GM21526 (cell line): ENCODE results near the gene IL6R.

Source experiments
- ATAC-seq: cut with Tn5 transposase; IDR thresholded peaks from one replicate; pipeline ENCODE4 v1.9.1; 2021; ENCODE audit warnings: moderate library complexity; ENCODE audit not compliant: unreplicated experiment, low FRiP score

The IL6R gene

GRCh38 chr1:154500533-154500932 lies 95.4 kb downstream of the IL6R start:
- no peak for ATAC-seq

DNA sequence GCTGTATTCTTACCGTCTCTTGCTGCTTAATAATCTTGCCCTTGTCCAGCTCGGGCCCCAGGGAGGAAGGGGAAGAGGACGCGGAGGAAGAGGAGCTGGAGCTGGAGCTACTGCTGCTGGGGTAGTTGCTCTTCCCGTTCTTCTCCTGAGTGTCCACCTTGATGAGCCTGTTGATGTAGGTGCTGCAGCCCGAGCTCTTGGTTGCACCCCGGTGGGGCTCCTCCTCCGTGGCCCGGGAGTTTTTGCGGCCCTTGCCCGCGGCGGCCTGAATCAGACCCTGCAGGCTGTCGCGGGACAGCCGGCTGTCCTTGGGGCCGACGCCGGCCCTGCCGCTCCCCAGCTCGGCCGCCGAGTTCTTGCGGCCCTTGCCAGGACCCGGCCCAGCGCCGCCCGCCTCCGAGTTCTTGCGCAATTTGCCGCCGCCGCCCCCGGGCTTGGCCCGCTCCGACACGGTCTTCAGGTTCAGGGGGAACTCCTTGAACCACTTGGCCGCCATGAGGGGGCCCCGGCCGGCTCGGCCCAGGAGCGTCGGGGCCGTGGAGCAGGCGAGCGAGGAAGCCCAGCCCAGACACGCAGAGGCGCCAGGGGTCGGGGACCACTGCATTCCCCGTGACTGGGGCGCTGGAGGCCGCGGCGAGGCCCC lies 96.4 kb downstream of the IL6R start:
- no peak for ATAC-seq

GRCh38 chr1:154502066-154502743 lies 97.1 kb downstream of the IL6R start, which contains the start of the genes SHE and TDRD10:
SHE (minus strand) TSS chr1:154502412; CDS start chr1:154502026, 386 bp downstream.
TDRD10 (plus strand) TSS chr1:154502219; CDS start chr1:154506904, 4,685 bp downstream.
- no peak for ATAC-seq

DNA sequence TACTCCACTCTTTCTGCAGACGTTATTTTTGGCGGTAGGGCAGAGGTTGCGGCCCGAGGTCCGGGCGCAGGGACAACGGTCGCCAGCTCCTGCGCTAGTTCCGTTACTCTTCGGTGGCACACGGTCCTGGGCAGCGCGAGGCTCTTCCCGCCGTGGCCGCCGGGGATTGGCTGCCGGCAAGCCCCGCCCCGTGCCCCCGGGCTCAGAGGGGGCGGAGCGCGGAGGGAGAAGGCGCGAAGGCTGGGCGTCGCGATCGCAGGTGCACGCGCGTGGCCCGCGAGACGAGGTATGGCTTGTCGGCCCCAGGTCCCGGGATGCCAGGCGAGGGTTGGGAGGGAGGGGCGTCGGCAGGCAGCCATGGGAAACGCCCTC lies 97.6 kb downstream of the IL6R start:
- ATAC-seq = no peak

DNA sequence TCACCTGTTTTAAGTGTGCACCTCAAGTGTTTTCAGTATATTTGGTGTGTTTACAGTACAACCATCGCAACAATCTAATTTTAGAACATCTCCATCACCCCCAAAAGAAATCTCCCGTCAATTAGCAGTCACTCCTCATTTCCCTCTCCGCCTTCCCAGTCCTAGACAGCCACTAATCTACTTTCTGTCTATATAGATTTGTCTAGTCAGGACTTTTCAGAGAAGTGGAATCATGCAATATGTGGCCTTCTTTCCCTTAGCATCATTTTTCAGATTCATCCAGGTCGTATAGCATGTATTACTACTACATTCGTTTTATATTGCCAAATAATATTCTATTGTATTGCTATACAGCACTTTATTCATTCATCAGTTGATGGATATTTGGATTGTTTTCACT lies 98.8 kb downstream of the IL6R start:
- ATAC-seq = no peak

- ATAC-seq = no peak
Observed at GRCh38 chr1:154512760-154513159, 107.6 kb downstream of the IL6R start.

DNA sequence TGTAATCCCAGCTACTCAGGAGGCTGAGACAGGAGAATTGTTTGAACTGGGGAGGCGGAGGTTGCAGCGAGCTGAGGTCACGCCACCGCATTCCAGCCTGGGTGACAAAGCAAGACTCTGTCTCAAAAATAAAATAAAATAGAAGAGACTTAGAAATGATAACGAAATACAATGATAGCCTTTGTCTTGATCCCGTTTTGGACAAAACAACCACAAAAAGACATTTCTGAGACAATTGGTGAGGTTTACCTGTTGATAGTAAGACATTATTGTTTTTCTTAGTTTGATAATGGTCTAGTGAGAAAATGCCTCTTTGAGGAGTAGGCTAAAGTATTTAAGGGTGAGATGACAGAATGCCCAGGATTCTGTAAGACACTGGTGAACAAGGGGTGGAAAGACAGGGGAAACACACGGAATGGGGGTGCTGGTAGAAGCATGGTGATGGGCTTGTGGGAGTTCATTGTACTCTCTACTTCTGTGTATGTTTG lies 109.0 kb downstream of the IL6R start:
- ATAC-seq = no peak

DNA sequence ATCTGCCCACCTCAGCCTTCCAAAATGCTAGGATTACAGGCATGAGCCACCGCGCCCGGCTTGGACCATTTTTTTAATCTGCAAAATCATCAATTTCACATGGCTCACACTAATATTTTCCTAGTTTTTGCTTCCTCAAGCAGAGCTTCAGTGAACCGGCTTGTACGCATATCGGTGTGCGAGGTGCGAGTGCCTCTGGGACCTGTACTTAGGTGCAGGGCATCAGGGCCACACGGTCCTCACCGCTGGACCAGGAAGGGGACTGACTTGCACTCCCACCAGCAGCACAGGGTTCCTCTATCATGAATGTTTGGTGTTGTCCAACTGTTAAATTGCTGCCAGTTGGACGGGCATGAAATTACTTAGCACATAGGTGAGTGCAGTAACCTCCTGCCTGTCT lies 112.5 kb downstream of the IL6R start:
- no peak for ATAC-seq
